Fibroblast of peridontal ligament (primary cell): ENCODE results near the gene SLC39A12.
"Not testable (repeated sequence)": the region's sequence is repeated elsewhere in the genome, so short reads cannot be mapped to it uniquely, and the experiment has no call there.

ENCODE experiments used
- DNase-seq: peaks from one replicate; pipeline ENCODE4 v3.0.0-alpha.2; 2010; ENCODE audit errors: extremely low read depth

Gene SLC39A12

DNA sequence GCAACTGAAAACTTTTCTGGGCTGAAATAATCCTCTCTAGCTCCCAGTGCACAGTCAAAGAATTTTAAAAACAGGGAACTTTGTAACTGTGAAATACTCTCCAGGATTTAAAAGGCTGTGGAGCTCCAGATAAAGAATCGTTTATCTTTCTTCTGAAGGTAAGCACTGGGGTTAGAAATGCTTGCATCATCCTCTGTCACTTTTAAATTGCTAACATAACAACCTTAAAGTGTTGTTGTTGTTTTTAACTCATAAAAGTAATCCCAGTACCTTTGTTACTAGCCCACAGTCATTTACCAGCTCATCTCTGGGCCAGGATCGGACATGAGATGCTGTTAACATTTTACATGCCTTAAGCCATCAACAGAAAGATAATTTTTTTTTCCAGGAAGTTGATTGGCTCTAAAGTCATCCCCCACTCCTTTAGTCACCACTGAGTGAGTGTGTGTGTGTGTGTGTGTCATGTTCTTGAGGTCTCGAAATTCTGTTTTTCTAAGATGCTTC is at the start of gene SLC39A12:
Gene SLC39A12 (plus strand): TSS at position 51 of the 504 bp plus-strand sequence. CDS start 1,359 bp downstream, outside the sequence.
- peak; percentile 53 for DNase-seq

DNA sequence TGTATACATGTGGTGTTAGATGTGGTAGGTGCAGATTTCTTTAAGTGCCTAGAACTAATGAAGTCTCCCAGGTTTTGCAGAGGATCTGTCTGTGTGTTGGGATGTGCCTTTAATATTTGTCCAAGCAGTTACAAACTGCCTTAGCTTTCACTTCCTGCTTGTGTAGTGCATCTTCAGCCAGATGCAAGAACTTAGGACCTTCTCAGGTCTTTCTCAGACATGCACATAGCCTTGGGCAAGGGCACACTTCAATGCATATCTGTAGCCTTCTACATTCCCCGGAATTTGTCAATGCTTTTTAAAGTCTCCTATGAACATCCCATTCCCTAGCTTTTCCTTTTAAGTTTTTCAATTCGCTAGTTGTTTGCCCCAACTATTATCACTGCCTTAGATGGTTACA is 47.2 kb upstream of the SLC39A12 start:
- no peak for DNase-seq

DNA sequence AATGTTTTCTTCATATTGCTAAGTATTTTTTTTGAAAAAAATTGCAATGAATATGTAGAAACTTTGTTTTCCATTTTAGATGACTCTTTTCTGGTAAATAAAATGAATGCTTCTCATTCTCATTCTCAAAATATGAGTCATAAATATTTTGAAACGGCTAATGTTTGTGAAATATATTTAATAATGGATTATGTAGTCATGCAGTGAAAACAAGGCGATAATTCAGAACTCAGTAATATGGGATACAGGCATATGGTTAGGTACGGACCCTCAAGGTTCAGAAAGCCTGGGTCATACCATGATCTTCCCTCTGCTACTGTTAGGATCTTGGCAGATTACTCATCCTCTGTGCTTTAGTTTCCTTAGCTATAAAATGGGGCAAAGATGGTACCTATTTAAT is 46.2 kb upstream of the SLC39A12 start:
- no peak for DNase-seq

DNA sequence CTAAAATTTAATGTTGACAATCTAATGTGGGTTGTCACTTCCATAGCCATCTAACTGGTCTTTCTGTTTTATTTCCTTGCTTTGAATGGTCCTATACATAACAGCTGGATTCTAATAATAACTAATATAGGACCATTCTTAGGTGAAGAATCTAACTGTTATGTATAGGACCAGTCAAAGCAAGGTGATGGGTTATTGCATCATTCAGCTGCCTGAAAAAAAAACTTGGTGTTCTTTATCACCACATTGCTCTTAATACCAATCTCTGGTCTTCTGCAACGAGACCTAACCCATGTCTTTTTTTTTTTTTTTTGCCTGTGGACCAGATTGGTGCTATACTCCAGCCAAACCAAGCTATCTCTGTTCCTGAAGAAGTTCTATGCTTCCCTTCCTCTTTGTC is 45.7 kb upstream of the SLC39A12 start:
- no peak for DNase-seq

DNA sequence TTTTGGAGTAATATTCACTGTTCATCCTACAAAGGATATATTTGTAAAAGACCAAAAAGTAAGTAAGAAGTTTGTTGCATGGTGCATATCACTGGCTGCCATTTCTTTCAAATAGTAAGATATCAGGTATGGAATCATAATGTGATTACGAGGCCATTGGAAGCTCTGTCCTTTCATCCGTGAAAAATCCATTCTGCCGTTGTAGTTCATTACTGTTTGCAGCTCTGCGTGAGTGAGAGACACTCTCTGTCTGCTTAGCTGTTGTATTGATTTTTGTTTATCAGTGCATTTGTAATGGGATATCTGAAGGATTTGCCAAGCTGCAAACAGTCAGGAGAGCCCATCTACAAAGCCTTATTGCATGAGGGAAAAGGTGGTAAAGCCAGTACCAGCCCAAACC is 44.1 kb upstream of the SLC39A12 start:
- no peak for DNase-seq

DNA sequence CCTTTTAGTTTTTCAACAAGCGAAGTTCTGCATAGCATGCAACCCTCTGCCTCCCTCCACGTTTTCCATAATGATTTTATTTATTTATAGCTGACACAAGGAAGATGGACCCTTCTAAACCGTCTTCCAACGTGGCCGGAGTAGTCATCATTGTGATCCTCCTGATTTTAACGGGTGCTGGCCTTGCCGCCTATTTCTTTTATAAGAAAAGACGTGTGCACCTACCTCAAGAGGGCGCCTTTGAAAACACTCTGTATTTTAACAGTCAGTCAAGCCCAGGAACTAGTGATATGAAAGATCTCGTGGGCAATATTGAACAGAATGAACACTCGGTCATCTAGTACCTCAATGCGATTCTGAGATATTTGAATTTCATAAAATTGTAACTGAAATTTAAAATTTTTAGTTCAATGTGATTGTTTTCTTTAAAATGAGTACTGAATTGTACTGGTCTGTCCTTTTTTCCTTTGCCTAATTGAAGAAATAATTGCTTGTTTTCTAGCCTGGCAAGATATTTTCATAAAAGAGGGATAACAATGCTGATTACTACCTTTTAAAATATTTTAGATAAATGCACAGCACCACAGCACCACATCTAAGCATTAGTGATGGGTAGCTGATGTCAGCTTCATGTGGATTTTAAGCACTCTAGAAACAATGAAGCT is 41.5 kb upstream of the SLC39A12 start:
- peak; percentile 78 for DNase-seq

DNA sequence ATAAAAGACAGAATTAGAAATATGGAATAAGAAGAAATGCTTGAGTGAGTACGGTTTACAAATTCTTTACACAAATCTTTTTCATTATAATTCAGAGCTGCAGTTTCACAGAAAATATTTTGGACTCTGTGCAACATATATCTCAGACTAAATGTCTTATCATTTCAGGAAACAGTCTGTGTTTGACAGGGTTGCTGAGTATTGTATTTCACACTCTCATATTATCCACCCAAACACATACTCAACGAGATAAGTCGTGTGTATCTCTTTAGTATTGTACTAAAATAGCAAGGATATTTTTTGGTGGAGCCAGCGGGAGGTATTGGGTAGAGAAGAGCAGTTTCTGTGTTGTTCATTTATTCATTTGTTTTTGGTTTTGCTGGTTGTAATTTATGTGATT is 39.0 kb upstream of the SLC39A12 start:
- no peak for DNase-seq

DNA sequence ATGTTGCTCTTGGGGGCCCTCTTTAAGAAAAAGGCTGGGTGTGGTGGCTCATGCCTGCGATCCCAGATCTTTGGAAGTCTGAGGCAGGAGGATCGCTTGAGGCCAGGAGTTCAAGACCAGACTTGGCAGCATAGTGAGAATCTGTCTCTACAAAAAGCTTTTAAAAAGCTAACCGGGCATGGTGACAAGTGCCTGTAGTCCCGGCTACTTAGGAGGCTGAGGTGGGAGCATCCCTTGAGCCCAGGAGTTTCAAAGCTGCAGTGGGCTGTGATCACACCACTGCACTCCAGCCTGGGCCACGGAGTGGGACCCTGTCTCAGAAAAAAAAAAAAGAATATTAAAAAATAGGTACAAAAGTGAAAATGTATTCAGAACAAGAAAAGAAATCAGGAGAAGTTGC is 38.1 kb upstream of the SLC39A12 start:
- no peak for DNase-seq

DNA sequence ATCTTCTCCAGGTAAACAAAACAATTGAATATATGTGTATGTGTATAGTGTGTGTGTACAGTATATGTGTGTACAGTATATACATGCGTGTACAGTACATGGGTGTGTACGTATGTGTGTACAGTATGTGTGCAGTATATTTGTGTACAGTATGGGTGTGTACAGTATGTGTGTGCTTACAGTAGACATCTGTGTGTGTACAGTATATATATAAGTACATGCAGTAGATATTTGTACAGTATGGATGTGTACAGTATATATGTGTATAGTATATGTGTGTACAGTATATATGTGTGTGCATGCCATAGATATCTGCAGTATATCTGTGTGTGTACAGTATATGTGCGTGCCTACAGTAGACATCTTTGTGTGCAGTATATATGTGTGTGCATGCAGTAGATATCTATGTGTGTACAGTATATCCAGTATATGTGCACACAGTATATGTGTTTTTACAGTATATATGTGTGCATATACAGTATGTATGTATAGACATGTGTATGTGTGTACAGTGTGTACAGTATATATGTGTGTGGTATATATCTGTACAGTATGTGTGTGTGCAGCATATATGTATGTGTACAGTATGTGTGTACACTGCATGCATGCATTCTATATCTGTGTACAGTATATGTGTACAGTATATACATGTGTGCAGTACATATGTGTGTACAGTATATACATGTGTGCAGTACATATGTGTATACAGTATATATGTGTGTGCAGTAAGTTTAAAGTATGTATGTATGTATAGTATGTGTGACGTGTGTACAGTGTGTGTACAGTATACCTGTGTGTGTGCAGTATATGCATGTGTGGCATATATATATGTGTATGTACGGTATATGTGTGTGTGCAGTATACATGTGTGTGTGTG is 37.3 kb upstream of the SLC39A12 start:
- no peak for DNase-seq

DNA sequence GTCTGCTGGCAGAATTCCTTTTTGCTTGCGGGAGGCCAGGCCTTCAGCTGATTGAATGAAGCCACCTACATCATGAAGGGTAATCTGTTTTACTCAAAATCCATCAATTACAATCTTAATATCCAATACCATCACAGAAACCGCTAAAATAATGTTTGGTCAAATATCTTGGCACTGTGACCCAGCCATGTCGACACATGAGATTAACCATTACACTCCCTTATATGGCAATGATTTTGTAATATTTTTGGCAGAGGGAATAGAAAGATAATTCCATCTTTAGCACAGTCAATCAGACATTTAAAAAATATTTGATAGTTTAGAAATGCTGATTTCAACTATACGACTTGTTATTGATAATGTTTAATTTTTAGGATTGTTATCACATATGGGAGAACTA is 36.5 kb upstream of the SLC39A12 start:
- peak; percentile 56 for DNase-seq

DNA sequence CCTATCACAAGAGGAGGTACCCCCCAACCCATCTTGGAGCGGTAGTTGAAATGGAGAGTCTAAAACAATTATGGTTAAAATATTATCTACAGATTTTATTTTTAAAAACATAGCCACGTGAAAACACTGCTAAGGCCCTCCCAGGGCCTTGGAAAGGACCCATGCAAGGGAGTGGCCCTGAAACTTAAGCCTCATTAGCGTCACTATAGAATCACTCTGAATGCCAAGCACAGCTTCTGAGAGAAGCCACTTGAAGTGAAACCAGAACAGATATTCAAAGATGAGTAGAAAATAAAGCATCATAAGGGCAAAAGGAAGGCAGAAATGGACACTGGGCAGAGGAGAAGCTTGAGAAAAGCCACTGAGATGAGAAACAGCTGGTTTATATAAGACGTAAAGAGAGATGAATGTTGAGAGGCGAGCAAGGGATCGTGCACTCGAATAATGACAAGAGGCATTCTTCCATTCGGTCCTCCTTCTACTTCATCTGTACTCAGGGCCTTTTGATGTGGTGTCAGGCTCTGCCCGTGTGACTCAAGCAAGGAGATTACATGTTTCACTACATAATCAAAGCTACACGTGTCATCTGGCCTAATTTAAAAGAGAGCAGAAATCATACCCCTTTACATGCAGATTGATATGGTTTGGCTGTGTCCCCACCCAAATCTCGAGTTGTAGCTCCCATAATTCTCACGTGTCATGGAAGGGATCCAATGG is 33.4 kb upstream of the SLC39A12 start:
- DNase-seq: peak; percentile 42

DNA sequence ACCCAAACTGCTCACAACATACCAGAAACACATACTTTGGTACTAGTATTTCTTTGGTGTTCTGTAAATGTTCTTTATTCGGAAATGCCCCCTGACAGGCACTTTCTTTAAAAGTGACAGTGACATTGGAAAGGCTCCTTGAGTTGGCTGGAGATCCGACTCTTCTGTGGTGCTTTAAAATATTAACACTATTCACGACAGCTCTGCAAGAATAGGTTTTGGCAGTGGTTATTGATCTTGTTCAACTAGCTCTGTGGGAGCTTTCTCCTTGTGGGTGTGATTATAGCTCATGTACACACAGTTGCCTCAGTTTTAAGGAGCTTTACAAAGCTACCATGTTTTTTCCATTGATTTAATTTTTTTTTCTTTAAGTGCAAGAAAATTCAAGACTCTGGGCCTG is 30.3 kb upstream of the SLC39A12 start:
- DNase-seq: no peak

DNA sequence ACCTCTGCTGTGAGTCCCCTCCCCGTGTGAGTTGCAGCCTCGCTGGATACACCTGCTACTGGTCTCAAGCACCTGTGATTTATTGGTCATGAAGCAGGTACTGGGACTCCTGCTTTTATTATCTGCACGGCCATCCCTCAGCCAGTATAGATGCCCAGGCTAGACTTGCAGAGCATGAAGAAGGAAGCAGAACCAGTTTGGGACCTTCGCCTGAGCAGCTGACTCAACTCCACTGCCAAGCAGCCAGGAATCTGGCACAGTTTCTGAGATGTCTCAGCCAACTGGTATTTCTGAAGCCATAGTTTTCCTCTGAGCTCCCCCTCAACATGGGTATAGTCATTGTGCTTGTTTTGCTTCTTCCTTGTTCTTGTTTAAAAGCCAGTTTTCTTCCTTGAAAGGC is 28.0 kb upstream of the SLC39A12 start:
- peak; percentile 94 for DNase-seq

DNA sequence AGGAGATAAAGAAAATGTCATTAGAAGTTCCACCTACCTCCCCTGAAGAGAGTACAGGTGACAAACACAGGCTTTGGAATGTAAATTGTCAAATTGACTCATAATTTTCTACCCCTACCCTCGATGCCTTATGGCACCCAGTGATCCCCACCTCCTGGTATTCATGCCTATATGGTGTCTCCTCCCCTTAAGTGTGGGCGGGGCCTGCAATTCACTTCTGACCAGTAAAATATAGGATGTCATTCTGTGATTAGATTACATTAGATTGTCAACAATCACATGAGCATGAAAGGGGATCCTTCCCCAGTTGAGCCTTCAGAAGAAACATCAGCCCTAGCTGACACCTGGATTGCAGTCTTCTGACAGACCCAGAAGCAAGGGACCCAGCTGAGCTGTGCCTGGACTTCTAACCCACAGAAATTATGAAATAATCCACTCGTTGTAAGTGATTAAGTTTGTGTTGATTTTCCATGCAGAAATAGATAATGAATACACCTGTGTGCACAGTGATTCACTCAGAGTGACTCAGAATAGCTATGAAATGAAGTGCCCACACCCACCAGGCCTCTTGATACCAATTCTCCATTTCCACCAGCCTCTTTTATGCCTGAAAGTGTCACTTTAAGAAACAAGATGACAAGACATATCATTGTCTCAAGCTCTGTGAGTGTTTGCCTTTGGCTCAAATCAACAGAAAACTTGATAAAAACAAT is 8.5 kb upstream of the SLC39A12 start:
- no peak for DNase-seq

DNA sequence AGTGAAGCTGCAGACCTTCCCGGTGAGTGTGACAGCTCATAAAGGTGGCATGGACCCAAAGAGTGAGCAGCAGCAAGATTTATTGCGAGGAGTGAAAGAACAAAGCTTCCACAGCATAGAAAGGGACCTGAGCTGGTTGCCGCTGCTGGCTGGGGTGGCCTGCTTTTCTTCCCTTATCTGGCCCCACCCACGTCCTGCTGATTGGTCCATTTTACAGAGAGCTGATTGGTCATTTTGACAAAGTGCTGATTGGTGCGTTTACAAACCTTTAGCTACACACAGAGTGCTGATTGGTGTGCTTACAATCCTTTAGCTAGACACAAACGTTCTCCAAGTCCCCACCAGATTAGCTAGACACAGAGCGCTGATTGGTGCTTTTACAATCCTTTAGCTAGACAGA is 1.4 kb upstream of the SLC39A12 start:
- DNase-seq: not testable (repeated sequence)

DNA sequence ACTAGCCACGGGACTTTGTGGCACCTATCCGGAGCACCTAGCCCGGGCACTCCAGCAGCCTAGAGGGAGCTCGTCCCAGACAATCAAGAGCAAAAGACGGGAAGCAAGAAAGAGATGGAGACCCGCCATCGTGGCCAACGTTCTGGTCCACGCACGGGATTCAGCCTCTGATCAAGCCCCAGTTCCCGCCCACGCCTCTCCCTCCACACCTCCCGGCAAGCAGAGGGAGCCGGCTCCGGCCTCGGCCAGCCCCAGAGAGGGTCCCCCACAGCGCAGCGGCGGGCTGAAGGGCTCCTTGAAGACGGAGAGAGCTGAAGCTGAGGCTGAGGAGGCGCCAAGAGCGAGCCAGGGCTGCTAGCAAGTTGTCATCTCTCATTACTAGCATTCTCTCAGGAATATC is 992 bp upstream of the SLC39A12 start:
- no peak for DNase-seq

DNA sequence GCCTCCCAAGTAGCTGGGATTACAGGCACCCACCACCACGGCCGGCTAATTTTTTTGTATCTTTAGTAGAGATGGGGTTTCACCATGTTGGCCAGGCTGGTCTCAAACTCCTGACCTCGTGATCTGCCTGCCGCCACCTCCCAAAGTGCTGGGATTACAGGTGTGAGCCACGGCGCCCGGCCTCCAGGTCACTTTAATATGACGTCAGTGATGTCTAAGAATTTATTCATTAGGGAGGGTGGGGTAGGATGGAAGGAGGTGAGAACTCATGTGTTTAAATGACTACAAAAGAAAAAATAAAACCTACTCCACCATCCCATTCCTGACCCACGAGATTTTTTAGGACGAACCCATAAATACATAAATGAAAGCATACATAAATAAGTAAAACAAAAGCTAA is 2.7 kb downstream of the SLC39A12 start:
- DNase-seq: not testable (repeated sequence)

DNA sequence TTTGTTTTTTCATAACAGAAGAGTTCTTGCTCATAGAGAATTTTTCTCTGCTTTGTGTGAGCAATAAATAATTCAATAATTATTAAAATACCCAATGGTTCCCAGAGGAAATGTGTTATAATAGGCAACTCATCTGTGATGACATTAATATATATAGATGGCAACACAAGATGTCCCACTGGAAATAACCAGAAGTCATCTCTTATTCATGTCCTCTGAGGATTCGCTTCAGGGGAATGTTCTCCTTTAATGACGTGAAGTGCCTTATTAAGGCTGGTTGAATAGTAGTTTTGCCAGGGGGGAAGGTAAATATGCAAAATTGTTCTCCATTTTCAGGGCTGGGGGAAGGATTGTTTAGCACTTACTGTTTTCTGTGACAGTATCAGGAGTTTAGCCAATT is 3.1 kb downstream of the SLC39A12 start:
- no peak for DNase-seq

DNA sequence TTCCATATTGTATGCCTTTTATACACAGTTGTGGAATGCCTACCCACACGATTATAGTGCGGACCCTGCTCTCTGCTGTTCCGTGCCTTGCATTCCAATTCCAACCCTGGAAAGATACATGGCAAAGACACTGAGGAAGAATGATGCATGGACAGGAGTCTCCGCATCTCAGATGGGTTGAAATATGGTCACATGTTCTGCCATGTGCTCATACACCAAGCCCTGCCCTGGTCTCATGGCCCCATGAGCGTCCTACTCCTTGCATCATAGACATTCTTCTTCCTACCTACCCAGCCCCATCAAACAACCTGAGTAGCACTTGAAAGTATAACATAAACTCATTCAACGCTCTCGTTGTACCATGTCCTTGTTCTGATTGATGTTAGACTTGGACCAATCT is 6.3 kb downstream of the SLC39A12 start:
- DNase-seq: no peak

DNA sequence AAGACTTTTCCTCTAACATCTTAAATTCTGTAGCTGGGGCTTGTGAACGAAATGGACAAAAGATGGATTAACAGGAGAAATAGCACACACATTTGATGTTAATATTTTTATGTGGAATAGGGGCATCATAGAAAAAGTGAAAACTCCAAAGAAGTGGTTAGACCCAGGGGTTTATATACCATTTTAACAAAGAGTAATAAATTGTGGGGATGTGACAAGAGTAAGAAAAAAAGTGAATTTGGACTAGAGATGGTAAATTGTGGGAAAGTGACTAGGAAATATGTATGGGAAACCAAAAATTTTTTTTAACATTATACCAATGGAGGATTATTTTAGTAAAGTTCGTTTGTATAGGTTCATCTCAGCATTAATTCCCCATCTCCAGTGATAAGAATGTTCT is 8.2 kb downstream of the SLC39A12 start:
- no peak for DNase-seq

DNA sequence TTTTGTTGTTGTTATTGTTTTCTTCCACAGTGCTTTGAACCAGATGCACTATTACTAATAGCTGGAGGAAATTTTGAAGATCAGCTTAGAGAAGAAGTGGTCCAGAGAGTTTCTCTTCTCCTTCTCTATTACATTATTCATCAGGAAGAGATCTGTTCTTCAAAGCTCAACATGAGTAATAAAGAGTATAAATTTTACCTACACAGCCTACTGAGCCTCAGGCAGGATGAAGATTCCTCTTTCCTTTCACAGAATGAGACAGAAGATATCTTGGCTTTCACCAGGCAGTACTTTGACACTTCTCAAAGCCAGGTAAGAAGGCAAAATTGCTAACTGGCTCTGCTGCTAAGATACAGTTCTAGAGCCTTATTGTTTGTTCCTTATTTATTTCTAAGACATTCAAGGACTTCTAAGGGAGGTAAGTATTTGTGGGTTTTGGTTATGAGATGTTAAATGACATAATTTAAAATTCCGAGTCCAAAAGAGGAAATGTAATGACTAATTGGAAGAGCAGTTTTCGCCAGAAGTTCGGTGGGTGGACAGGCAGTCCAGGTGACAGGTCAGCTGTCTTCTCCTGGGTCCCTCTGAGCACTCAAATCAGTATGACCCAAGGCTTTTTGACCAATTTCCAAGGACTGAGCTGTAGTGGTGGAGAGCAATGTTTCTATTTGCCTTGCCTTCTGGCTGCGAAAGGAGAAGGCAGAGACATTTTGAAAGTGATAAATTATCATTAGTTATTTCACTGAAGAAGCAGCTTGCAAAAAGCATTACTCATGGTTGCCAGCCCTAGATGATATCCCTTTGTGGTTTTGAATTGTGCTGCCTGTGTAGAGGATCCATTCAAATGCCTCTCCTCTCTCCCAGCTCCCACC is 10.1 kb downstream of the SLC39A12 start:
- DNase-seq: no peak
